HG03378 (cell line): ENCODE results near the gene CCDC13.
A peak's percentile ranks its signal among the peaks of the same experiment; 100 is the strongest.
"Not testable (repeated sequence)": the region's sequence is repeated elsewhere in the genome, so short reads cannot be mapped to it uniquely, and the experiment has no call there.

ENCODE experiments used
- ATAC-seq: cut with Tn5 transposase; IDR thresholded peaks from one replicate; pipeline ENCODE4 v1.9.1; 2021; ENCODE audit warnings: mild to moderate bottlenecking, moderate library complexity; ENCODE audit not compliant: unreplicated experiment

CCDC13 gene, protein sequence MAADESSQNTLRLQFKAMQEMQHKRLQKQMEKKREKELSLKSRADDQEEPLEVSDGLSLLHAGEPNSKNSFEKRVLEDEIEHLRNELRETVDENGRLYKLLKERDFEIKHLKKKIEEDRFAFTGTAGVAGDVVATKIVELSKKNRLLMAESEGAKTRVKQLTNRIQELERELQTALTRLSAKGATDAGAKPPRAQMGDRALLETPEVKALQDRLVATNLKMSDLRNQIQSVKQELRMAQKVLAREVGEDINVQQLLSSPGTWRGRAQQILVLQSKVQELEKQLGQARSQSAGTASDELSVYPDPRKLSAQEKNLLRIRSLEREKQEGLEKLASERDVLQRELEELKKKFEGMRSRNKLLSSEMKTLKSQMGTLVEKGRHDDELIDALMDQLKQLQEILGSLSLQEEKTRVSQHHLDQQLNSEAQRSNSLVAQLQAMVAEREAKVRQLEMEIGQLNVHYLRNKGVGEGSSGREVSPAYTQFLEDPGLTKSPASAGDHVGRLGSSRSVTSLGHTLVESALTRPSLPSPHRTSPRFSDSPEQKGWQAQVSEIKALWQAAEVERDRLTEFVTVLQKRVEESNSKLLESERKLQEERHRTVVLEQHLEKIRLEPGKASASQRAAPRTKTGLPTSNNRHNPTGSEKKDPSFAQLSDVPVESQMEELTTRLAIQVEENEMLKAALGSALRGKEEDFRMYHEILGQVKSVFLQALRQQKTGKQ

DNA sequence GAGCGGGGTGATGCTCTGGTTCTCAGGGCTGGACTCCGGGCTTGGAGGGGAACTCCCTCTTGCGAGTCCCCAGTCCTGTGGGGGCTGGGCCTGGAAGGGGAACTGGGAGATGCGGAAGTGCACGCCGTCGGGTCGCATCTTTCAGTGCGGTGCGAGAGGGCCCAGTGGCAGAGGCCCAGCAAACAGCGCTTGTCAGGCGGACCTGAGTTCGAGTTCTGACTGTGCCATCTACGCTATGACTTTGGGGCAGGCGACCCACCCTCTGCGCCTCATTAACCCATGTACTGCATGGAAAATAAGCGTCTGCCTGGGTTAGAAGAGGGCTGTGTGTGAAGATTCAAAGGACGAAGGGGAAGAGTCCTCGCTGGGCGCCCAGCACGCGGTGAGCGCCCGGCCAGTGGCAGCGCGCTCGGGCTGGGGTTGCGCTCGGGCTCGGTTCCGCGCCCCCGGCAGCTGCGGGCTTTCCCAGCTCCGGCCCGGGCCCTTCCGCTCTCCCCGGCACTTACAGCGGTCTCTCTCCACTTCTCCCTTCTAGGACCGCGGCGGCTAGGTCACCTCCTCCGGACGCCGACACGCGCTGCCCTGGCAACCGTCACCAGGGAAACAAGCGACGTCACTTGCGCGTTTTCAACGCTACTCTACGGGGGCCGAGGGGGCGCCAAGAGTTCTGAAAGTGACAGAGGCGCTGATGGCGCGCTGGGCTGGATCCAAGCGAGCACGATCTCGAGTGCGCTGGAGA, at the start of gene CCDC13:
TSS of gene CCDC13 (minus strand) at position 584 of the 739 bp plus-strand sequence. CDS start 14,908 bp downstream, outside the sequence.
- ATAC-seq: peak; percentile 92

DNA sequence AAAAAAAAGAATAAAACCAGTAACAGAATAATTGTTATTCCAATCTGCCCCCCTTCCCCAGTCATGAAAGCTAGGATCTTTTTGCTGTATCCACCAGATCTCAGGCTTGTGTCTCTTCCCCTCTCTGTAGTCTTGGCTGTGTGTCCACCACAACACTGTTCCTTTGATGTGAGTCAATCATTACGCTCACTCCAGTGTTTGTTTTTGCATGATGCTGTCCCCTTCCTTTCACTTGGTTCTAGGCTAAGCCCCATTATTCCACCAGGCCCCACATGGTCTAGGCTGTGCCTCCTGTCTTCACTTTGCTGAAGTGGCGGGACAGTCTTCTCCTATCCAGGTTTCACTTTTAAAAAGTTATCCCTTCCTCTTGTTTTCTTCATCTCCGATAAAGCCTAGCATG, 49.8 kb upstream of the CCDC13 start:
- ATAC-seq: no peak

DNA sequence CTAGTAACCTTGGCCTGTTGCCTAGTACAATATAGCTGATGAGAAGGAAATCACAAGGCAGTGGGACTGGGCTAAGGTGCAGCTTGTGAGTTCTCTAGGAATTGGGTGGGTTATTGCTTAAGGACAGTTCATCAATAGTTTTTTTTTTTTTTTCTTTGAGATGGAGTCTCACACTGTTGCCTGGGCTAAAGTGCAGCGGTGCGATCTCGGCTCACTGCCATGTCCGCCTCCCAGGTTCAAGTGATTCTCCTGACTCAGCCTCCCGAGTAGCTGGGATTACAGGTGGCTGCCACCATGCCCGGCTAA, 47.6 kb upstream of the CCDC13 start:
- no peak for ATAC-seq

DNA sequence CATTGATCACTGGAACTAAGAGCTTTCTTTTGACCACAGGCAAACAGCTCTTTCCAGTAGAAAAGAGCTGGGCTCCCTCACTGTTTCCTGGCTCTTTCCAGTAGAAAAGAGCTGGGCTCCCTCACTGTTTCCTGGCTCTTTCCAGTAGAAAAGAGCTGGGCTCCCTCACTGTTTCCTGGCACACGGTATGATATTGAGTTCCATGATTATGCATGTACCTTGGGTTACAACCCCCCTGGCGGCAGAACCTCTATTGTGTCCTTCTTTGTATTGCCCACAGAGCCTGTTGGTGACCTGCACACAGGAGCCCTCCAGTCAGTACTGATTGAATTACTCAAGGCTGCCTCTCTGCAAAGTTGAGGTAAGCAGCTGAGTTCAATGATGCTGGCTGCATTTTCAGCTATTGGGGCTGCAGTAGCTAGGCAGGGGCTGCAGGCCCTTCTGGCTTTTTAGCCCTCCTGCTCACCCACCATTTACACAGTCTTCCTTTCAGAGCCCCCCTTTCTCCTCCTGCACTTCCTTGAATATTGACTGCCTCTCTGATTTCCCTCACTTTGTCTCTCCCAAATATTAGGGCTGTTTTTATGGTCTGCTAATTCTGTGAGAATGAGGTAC, 46.4 kb upstream of the CCDC13 start:
- ATAC-seq: no peak

DNA sequence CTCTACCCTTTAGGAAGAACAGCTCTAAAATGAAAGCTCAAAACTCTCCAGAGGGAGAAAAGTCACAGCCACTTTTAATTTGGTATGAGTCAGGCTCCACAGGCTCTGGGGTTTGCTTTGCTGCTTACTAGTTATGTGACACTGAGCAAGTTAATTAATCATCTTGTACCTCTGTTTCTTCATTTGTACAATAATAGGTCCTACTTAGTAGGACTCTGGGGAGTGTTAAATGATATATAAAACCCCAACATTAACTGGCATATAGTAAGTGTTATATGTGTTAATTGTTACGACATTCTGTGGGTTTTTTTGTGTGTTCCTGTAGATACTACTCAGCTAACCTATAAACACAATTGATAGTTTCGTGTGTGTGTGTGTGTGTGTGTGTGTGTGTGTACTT, 42.8 kb upstream of the CCDC13 start:
- no peak for ATAC-seq

DNA sequence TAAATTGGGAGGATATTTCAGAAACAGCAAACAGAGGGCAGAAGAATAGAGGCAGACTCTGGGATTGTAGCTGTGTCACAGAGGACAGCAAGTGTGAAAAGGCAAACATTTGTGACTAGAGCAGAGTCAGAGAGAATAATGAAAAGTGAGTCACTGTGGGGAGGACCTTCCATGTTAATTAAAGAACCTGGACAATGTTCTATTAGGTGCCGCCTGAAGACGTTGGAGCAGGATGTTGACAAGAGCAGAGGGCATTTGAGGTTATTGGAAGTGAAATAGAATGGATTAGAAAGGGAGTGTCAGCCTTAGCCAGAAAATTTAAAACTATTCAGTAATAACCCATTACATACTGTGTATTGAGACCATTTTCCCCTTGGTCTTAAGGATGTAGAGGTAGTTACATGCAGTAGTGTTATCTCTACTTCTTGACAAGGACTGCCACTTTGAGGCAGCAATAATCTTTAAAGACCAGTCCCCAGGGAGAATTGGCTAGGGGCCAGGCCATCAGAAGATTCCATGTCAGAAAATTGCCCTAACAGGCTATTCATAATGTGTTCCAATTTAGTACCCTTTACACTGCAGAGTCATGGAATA, 42.0 kb upstream of the CCDC13 start:
- ATAC-seq: no peak

DNA sequence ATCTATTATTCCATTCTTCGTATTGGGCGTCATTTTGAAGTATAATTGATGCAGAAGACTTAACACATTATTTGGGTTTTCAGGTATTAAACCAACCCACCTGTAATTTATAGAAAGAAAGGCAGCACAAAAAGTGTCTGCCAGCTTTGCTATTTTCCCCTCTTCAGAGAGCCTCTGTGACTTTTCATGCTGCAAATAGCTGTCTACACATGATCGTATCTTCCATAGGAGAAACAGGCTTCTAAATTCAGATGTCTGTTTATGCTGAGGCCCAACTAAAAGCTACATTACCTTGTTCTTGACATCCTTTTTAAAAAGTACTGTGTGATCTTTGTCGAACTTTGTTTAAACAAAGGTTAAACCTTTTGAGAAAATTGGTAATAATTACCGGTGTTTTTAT, 41.2 kb upstream of the CCDC13 start:
- ATAC-seq: no peak

DNA sequence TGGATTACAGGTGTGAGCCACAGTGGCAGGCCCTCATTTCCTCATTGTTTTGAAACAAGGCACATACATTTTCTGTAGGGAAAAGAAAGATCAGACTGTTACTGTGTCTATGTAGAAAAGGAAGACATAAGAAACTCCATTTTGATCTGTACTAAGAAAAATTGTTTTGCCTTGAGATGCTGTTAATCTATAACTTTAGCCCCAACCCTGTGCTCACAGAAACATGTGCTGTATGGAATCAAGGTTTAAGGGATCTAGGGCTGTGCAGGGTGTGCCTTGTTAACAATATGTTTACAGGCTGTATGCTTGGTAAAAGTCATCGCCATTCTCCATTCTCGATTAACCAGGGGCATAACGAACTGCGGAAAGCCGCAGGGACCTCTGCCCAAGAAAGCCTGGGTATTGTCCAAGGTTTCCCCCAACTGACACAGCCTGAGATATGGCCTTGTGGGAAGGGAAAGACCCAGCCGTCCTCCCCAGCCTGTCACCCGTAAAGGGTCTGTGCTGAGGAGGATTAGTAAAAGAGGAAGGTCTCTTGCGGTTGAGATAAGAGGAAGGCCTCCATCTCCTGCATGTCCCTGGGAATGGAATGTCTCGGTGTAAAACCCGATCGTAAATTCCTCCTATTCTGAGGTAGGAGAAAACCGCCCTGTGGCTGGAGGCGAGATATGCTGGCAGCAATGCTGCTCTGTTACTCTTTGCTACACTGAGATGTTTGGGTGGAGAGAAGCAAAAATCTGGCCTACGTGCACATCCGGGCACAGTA, 38.2 kb upstream of the CCDC13 start:
- ATAC-seq: not testable (repeated sequence)

DNA sequence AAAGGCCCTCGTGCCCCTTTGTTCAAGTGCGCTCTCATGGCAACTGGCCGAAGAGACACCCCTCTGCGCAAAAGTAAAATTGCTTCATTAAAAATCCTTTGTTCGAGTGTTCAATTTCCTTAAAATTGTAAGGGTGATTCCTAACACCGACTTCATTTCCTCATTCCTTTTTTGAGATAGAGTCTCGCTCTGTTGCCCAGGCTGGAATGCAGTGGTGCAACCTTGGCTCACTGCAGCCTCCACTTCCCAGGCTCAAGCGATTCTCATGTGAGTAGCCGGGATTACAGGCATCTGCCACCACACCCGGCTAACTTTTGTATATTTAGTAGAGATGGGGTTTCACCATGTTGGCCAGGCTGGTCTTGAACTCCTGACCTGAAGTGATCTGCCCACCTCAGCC, 37.7 kb upstream of the CCDC13 start:
- ATAC-seq: not testable (repeated sequence)

DNA sequence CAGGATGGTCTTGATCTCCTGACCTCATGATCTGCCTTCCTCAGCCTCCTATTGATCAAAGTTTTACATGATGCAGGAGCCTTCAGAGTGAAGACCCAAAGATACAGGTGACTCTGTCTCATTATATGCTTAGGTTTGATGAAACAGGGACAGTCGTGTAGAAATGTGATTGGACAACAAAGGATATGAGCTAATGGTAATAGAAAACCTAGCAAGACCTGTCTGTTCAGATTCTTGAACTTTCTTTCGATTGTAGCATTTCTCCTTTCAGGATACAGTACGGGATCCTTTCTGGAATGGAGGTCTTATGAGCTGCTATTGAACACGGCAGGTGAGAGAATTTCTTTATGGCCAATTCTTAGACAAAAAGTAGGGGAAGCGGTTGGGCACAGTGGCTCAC, 36.1 kb upstream of the CCDC13 start, which contains the start of gene ACKR2:
TSS of gene ACKR2 (plus strand) at position 244 of the 400 bp plus-strand sequence. CDS start 55,058 bp downstream, outside the sequence.
- no peak for ATAC-seq

DNA sequence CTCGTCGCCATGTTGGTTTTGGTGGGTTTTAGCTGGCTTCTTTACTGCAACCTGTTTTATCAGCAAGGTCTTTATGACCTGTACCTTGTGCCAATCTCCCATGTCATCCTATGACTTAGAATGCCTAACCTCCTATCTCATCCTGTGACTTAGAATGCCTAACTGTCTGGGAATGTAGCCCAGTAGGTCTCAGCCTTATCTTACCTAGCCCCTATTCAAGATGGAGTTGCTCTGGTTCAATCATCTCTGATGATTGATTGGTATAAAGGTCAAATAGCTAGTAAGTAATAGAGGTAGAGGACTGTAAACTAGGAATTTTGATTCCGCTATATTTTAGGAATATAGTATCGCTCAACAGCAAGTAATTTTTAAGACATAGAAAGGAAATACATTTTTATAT, 34.9 kb upstream of the CCDC13 start:
- no peak for ATAC-seq

DNA sequence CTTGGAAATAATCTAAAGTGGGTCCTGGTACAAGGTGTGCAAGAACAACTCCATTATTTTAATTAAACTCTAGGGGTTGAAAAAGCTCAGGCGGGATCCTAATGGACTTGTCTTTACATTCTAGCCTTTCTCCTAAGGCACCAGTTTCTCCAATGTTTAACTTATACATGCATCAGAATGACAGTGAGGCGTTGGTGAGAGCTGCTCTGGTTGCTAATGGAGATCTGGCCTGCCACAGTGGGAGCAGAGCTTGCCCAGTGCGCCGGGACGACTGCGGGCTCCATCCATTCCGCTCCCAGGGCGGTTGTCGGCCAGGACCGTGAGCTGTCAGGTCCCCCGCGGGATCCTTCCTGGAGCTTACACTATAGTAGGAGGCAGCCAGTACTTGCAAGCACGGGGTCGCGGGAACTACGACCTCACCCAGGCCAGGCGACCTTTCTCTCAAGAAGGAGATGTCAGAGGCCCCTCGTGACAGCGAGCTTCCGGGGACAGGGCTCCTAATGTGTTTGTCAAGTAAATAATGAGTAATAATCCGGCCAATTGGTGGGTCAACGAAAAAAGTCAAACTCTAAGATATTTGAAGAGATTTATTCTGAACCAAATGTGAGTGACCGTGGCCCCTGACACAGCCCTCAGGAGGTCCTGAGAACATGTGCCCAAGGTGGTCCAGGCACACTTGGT, 32.2 kb upstream of the CCDC13 start:
- ATAC-seq: no peak

DNA sequence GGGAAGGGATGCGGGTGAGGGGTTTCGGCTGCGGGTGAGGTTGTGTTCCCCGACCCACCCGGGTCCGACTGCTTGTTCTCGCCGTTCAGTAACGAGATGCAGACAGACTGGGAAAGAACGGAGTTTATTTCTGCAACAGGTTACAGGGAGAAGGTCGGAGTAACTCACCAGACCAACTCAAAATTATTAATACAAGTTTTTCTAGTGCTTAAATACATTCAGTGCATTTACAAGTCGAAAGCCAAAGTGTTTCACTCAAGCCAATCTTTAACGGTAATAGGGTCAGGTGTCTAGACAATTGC, 31.7 kb upstream of the CCDC13 start:
- peak; percentile 23 for ATAC-seq

DNA sequence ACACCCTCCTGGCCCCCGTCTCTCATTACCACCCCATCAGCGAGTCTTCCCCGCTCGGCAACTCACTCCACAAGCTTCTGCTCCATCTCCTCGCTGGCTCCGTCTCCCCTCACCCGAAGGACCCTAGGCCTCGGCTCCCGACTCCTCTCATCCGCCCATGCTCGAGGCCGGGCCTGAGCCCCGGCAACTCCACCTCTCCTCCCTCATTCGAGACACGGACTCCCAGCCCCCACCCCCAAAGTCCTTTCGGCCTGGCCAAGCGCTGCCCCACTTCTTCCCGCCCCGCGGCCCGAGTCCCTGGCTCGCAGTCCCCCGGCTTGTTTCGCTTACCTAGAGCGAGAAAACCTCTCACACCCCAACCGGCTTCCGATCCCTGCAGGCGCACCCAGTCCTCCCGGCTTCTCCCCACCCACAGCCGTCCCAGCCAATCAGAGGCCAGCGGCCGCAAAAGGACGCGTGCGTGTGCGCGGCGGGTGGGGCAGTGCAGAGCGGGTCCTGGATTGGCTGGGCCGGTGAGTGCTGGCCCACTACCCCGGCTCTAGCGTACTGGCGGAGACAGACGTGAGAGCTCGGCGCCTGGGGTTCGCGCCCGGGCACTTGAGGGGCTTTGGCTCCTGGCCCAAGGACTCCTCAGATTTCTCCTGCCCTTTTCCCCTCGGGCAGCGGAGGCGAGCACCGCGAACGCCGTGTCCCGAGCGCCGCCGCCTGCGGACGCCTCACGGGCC, 31.2 kb upstream of the CCDC13 start, which contains the start of gene HIGD1A:
TSS of gene HIGD1A (minus strand) at position 385 of the 725 bp plus-strand sequence. CDS start 10,237 bp downstream, outside the sequence.
- ATAC-seq: peak; percentile 91

DNA sequence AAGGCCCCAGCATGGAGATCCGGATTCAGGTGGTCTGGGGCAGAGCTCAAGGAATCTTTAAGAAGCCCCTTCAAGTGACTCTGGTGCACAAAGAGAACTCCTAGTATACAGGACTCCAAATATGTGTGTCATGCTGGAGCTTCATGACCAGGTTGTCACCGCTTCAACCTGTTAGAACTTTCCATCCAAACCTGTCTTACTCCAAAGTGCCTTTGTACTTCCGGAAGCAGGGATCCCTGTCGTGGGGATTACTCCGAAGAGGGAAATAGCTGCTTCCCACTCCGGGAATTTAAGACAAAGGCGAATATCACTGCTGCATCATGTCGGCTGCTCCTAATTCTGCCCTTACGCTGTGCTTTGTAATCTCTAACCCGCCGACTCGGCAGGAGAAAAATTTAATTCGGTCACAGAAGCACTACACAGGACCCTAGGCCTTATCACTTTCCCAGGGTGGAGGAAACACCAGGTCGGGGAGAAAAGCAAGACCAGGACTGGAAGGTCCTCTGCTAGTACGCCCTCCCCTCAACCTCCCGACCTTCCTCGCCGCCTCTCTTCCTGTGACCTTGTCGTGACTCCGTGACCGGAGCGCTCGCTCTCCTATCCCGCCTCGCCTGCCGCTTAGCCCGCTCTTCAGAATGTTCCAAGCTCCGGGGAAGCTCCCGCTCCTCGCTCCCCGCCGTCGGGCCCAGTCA, 30.5 kb upstream of the CCDC13 start:
- ATAC-seq: peak; percentile 15

DNA sequence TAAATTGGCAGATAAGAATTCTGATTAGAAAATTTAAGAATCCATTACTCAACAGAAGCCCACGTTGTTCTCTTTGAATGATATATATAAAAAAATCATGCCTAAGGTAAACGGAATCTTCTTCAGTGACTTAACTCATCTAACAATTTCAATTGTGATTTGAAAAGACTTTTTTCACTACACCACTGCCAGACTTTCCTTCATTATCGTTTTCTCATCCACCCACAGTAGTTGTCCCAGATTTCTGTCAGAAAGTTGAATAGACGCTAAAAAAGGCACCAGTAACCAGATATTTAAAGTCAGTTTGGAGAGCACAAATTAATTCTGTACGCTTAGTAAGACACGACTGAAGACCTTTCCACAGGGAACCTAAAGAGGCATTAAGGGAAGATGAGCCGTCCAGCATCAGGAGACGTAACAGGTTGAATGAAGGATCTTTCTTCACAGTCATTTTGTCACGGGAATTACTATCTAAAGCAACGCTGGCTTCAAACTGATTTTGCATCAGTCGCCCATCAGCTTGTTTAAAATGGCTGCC, 29.9 kb upstream of the CCDC13 start:
- no peak for ATAC-seq

DNA sequence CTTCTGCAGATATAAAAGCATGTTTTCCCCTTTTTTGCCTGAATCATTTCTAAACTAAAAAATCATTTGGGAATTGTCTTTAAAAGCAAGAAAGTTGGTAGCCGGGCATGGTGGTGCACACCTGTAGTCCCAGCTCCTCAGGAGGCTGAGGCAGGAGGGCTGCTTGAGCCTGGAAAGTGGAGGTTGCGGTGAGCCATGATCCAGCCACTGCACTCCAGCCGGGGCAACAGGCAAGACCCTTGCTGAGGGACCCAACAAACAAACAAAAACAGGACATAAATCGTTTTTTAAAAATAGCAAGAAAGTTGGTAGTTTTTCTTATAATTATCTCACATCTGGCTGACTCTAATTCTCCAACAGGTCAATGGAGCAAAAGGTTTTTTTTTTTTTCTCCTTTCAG, 28.7 kb upstream of the CCDC13 start:
- no peak for ATAC-seq

DNA sequence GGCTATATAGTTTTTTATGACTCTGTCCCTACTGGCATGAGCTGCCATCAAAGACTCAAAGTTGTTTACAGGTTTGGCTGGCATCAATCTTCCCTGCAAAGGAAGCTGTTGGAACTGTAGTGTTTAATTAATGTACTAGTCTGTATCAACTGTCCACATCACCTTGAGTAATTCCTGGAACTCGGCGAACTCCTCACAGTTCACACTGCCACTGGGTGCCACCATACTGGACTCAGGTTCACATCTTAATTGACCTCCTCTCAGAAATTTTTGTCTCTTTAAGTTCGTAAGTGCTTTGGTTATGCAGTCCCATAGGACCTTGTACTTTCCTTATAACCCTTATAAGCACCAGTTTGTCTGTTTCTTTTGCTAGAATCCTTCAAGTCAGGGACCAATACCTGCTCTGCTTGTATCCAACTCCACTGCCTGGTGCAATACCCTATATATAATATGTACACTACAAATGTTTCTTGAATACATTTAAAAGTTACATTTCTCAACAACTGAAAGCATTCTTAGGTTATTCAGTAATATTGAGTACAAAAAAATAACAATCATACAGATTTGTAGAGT, 28.1 kb upstream of the CCDC13 start:
- ATAC-seq: no peak
